DOHH2 (cell line): ENCODE data around the gene COL4A1.

Experiments
- CTCF ChIP-seq: fragments of 200-600 bp; sonication (generic); IDR thresholded peaks from one replicate; pipeline ENCODE4 v1.5.1; 2014; ENCODE audit warnings: antibody characterized with exemption, mild to moderate bottlenecking, low read depth, low read length; ENCODE audit not compliant: poor library complexity, severe bottlenecking
- EZH2phosphoT487 ChIP-seq: fragments of 200-600 bp; sonication (generic); IDR thresholded peaks from 2 replicates; pipeline ENCODE4 v1.6.1; 2017; ENCODE audit warnings: borderline replicate concordance, mild to moderate bottlenecking, antibody characterized with exemption, low read length, moderate library complexity, mixed read lengths

- TF ChIP-seq CTCF (no peak), EZH2phosphoT487 (no peak)
These were observed 36.4 kb upstream of the COL4A1 start for GRCh38 chr13:110343241-110343865.
